PC-3 (cell line): ENCODE data around the gene RETREG3. TPM values are rescaled to one million over a fixed set of nuclear protein-coding genes. Genes with fewer than 3 reads are reported as not detected.

Experiments
- ATAC-seq: fragments of 200-7000 bp; cut with Tn5 transposase; 2 replicates; pipeline ENCODE4 v1.9.1; 2020; ENCODE audit warnings: mild to moderate bottlenecking, moderate library complexity
- BruUV-seq: library from RNA; stranded (reverse); fragments of 400-500 nt; replicated peaks from 2 replicates; lab custom pipeline; 2021; lab: Mats Ljungman, UMichigan
- CTCF ChIA-PET: fragments of 300-600 bp; sonication (Branson Sonifier 250); formaldehyde crosslinking; loops from one replicate; lab custom pipeline; 2022; ENCODE audit warnings: antibody characterized with exemption; lab: Charles Lee
- POLR2A ChIA-PET: fragments of 300-600 bp; sonication (Branson Sonifier 250); formaldehyde crosslinking; loops from one replicate; lab custom pipeline; 2022; ENCODE audit warnings: antibody characterized with exemption; ENCODE audit not compliant: unreplicated experiment; lab: Charles Lee
- DNase-seq: peaks from one replicate; pipeline ENCODE4 v3.0.0-alpha.2; 2015
- H2AFZ ChIP-seq: fragments of 300-600 bp; sonication (generic); 2 replicates; pipeline ENCODE4 v1.6.0; 2016; ENCODE audit warnings: antibody characterized with exemption, low read length
- H3F3A ChIP-seq: fragments of 300-600 bp; sonication (generic); one replicate; pipeline ENCODE4 v1.6.0; 2017; ENCODE audit warnings: antibody characterized with exemption, low read length, control low read depth, mild to moderate bottlenecking; ENCODE audit not compliant: unreplicated experiment
- H3K27ac ChIP-seq: fragments of 300-600 bp; sonication (generic); 2 replicates; pipeline ENCODE4 v1.5.1; 2016; ENCODE audit warnings: mild to moderate bottlenecking, low read length
- H3K27me3 ChIP-seq: fragments of 300-600 bp; sonication (generic); 2 replicates; pipeline ENCODE4 v1.6.1; 2016; ENCODE audit warnings: low read length, mixed read lengths
- H3K36me3 ChIP-seq: fragments of 300-600 bp; sonication (generic); 2 replicates; pipeline ENCODE4 v1.6.1; 2016; ENCODE audit warnings: low read depth, mixed run types, low read length, mixed read lengths
- H3K4me1 ChIP-seq: fragments of 300-600 bp; sonication (generic); 2 replicates; pipeline ENCODE4 v1.5.1; 2016; ENCODE audit warnings: low read length; ENCODE audit not compliant: insufficient read depth
- H3K4me2 ChIP-seq: fragments of 300-600 bp; sonication (generic); 2 replicates; pipeline ENCODE4 v1.6.0; 2016; ENCODE audit warnings: low read length
- H3K4me3 ChIP-seq: fragments of 300-600 bp; sonication (generic); 2 replicates; pipeline ENCODE4 v1.5.1; 2016; ENCODE audit warnings: mild to moderate bottlenecking, low read length, mixed read lengths
- H3K79me2 ChIP-seq: fragments of 300-600 bp; sonication (generic); 2 replicates; pipeline ENCODE4 v1.6.1; 2017; ENCODE audit warnings: low read length, mixed read lengths
- H3K9ac ChIP-seq: fragments of 300-600 bp; sonication (generic); 2 replicates; pipeline ENCODE4 v1.6.0; 2016; ENCODE audit warnings: mild to moderate bottlenecking, low read length
- H3K9me2 ChIP-seq: fragments of 300-600 bp; sonication (generic); replicated peaks from 2 replicates; pipeline ENCODE4 v1.6.1; 2016; ENCODE audit warnings: mixed run types, low read length, mixed read lengths
- H3K9me3 ChIP-seq: fragments of 300-600 bp; sonication (generic); 2 replicates; pipeline ENCODE4 v1.6.1; 2016; ENCODE audit warnings: low read length, mixed read lengths
- H4K20me1 ChIP-seq: fragments of 300-600 bp; sonication (generic); 2 replicates; pipeline ENCODE4 v1.6.1; 2016; ENCODE audit warnings: low read length, mixed read lengths
- CTCF ChIP-seq: fragments of 300-600 bp; sonication (generic); conservative IDR thresholded peaks from 2 replicates; pipeline ENCODE4 v1.5.1; 2017; ENCODE audit warnings: antibody characterized with exemption, low read depth, mild to moderate bottlenecking, low read length
- EZH2 ChIP-seq: fragments of 300-600 bp; sonication (generic); IDR thresholded peaks from one replicate; pipeline ENCODE4 v1.6.1; 2017; ENCODE audit warnings: antibody characterized with exemption, mild to moderate bottlenecking, low read length; ENCODE audit not compliant: unreplicated experiment
- EZH2phosphoT487 ChIP-seq: fragments of 300-600 bp; sonication (generic); IDR thresholded peaks from 2 replicates; pipeline ENCODE4 v1.6.1; 2018; ENCODE audit warnings: mild to moderate bottlenecking, antibody characterized with exemption, low read length, borderline replicate concordance
- intact Hi-C: fragments of 100-400 bp; cut with micrococcal nuclease; formaldehyde crosslinking; loops from 2 replicates; pipeline ENCODE4 v1.9.0; 2023
- total RNA-seq: library from RNA; depleted of rRNA; stranded (reverse); fragments of >200 nt; gene quantifications from 2 replicates; pipeline ENCODE4 v1.2.3, GENCODE V29; 2014

RETREG3 gene
- total RNA-seq, 1 experiment from 2014 or later, result 19.3 TPM

GRCh38 chr17:42655528-42655927 is 46.4 kb upstream of the RETREG3 start:
- H3K4me2 ChIP-seq, result no peak overlapping the region
- intact Hi-C loops, result no loop called here

GRCh38 chr17:42653179-42654124 is 44.3 kb upstream of the RETREG3 start:
- H3F3A ChIP-seq, result no peaks in the 10 kb centered on the region
- H3K9me3 ChIP-seq, result no peaks in the 10 kb centered on the region
- H4K20me1 ChIP-seq, result no peaks in the 10 kb centered on the region
- H3K36me3 ChIP-seq, result no peaks in the 10 kb centered on the region
- peak overlapping the region; percentile 97 for H2AFZ ChIP-seq
- peak overlapping the region; percentile 22; the same call in 1 of the 2 replicates for H3K9ac ChIP-seq
- ATAC-seq, result peak; percentile 72
- ChIA-PET CTCF (no interaction called here), POLR2A (no interaction called here)
- no peaks in the 10 kb centered on the region for H3K27me3 ChIP-seq
- intact Hi-C loops, result no loop called here
- H3K4me2 ChIP-seq, result peak overlapping the region; percentile 91
- no peaks in the 10 kb centered on the region for H3K9me2 ChIP-seq
- DNase-seq, result peak; percentile 29
- H3K4me3 ChIP-seq, result peak overlapping the region; percentile 64
- H3K79me2 ChIP-seq, result no peaks in the 10 kb centered on the region
- H3K4me1 ChIP-seq, result peaks cover 9% of the 10 kb centered on the region
- no peak overlapping the region for H3K27ac ChIP-seq
- TF ChIP-seq EZH2 (no peak), CTCF (no peak), EZH2phosphoT487 (no peak)
- no TSS peak for BruUV-seq

More at GRCh38 chr17:42655528-42655927, 46.4 kb upstream of the RETREG3 start:
- H3K27me3 ChIP-seq, result no peaks in the 10 kb centered on the region
- ChIA-PET CTCF (no interaction called here), POLR2A (no interaction called here)
- no peaks in the 10 kb centered on the region for H3F3A ChIP-seq
- no peak for ATAC-seq
- H3K9me2 ChIP-seq, result no peaks in the 10 kb centered on the region
- no peaks in the 10 kb centered on the region for H4K20me1 ChIP-seq
- H3K27ac ChIP-seq, result no peak overlapping the region
- no TSS peak for BruUV-seq
- no peak overlapping the region for H3K4me3 ChIP-seq
- H2AFZ ChIP-seq, result no peak overlapping the region
- DNase-seq, result no peak
- H3K9ac ChIP-seq, result no peak overlapping the region
- H3K79me2 ChIP-seq, result no peaks in the 10 kb centered on the region; the same call in 1 of the 2 replicates
- peaks cover 17% of the 10 kb centered on the region for H3K4me1 ChIP-seq
- no peaks in the 10 kb centered on the region for H3K9me3 ChIP-seq
- H3K36me3 ChIP-seq, result no peaks in the 10 kb centered on the region
- TF ChIP-seq EZH2, result no peak
- TF ChIP-seq EZH2phosphoT487, result no peak
- TF ChIP-seq CTCF, result no peak

- Histone ChIP-seq H3K27ac (no peak overlapping the region), H3K9me3 (no peaks in the 10 kb centered on the region), H3K9ac (no peak overlapping the region), H3K9me2 (no peaks in the 10 kb centered on the region), H3K4me1 (0 out of 2 replicates have a peak, but pooled peaks cover 3% of the 10 kb centered on the region), H3F3A (no peaks in the 10 kb centered on the region), H3K4me2 (no peak overlapping the region), H4K20me1 (no peaks in the 10 kb centered on the region), H2AFZ (no peak overlapping the region), H3K4me3 (no peak overlapping the region), H3K36me3 (no peaks in the 10 kb centered on the region), H3K79me2 (no peaks in the 10 kb centered on the region), H3K27me3 (no peaks in the 10 kb centered on the region)
- ChIA-PET CTCF (no interaction called here), POLR2A (no interaction called here)
- BruUV-seq, result no TSS peak
- DNase-seq (no peak), ATAC-seq (no peak)
- intact Hi-C loops, result no loop called here
- TF ChIP-seq EZH2 (no peak), EZH2phosphoT487 (no peak), CTCF (no peak)
Measured at GRCh38 chr17:42651392-42651791, 42.2 kb upstream of the RETREG3 start.
